Endometrial microvascular endothelial cells (primary cell): ENCODE results near the gene RYR3. TPM values are rescaled to one million over a fixed set of nuclear protein-coding genes. Genes with fewer than 3 reads are reported as not detected.
"Not testable (repeated sequence)": the region's sequence is repeated elsewhere in the genome, so short reads cannot be mapped to it uniquely, and the experiment has no call there.

ENCODE experiments used
- in situ Hi-C: cut with HindIII; loops from 2 replicates; pipeline ENCODE4 v1.10.0; 2017; ENCODE audit warnings: low sequenced_read_pairs, low pct_unique_long_range_greater_than_20kb; ENCODE audit errors: inconsistent ontology term
- total RNA-seq: library from RNA; depleted of rRNA; stranded (reverse); fragments of >200 nt; gene quantifications from one replicate; pipeline ENCODE4 v1.2.3, GENCODE V29; 2015; ENCODE audit errors: inconsistent ontology term

Gene RYR3
- total RNA-seq, 1 donor from 2014 or later = not detected

DNA sequence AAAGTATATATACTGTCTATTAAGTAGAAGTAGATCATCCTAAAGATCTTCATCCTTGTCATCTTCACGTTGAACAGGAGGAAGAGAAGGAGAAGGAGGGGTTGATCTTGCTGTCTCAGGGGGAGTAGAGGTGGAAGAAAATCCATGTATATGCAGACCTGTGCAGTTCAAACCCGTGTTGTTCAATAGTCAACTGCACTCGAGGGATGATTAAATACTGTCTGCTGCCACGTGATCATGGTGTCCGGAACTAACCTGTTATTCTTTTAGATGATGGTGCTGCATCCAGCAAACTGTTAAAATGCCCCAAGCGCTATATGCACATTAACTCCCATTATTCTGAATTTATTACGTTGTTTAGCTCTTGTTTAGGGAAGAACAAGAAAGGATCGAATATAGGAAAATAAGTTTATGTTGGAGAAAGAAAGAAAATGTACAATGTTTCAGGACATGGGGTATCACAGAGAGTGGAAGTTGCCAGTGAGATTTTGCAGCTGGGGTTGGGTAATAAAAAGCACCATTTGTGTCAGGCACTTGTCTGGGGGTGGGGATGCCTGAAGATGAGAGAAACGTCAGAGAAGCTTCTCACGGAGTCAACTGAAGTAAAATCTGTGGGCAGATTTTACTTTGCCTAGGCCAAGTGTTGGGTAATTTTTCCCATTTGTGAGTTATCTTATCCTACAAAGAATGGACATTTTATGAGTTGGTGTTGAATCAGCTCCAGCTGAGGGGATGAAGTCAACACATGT lies 229.2 kb downstream of the RYR3 start:
- in situ Hi-C loops = no loop called here

DNA sequence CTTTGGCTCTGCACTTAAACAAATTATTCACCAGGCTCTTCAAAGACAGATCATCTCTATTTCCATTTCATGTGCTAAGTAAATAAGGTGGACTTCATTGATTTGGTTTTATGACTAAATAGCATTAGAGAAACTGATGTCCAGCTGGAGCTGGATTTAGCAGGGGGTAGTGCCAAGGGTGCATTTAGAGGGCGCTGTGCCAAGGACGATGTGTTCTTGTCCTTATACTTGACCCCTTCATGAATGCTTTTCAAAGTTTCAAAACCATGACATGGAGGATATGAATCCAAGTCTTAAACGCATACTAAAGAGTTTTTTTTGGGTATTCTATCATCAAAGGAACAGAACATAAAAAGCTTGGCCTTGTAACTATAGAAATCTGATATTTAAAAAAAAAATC lies 233.2 kb downstream of the RYR3 start:
- in situ Hi-C loops = no loop called here

DNA sequence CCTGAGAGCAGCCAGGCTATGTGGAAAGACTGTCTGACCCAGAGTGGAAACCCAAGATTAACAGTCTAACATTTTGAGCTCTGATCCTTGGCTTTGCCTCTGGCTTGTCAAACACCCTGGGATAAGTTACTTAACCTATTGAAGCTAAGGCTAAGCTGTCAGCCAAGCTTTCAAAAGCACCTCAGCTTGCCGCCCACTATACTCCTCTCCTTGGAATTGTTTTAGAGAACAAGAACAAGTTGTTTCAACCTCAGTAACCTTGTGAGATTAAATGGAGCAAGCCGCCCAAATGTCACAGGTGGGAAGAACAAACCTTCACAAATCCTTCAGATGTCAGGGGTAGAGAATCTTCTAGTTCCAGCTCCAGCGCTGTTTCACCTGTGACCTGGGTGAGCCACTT lies 235.1 kb downstream of the RYR3 start:
- in situ Hi-C loops = no loop called here

DNA sequence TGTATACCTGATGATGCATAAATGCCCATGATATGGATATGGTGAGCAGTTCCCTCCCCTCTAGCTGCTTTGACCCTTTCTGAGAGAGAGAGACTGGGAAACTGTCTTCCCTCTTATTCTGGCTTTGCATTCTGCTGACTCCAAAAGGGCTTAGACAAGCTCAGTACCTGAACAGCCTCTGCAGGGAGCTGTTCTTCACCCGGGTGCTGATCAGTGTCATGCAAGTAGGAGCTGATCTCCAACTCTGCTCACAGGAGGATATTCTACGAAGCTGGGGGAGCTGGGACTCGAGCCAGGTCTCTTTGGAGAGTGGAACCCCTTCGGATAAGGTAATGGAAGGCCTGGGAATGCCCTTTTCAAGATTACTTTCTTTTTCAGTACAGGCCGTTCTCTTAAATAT lies 237.1 kb downstream of the RYR3 start:
- in situ Hi-C loops = no loop called here

DNA sequence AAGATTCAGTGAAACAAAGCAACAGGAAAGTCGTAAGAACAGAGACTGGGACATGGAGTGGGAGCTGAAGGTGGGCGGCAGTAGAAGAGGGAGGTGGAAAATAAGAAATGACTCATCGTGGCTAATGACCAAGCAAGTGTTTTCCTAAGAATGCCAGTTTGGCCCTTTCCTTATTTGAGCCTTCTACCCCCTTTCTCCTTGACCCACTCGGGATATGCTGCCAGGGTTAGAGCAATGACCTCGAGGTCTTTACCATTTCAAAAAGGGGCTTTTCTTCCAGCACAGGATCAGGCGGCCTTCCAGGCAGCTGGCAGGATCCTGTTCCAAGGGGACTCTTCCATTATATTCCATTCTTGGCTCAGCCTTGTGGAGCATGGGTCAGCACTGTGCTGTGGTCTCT lies 241.1 kb downstream of the RYR3 start:
- in situ Hi-C loops = no loop called here

DNA sequence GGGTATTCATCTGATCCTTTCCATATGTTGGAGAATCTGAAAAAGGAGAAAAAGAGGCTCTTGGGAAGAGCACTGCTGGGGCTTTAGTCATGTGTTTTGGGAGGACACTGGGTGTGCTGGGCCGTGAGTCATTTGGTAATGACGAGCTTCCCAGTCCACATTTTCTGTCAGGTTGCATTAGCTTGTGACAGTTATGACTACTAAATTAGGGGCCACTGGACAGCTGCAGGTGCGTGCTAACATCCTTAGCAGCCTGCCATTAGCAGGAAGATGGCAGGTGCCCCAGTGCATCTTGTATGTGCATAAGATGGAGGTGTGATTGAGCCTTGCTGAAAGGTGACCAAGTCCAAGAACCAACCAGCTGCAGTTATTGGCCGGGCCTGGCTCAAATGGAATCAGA lies 242.4 kb downstream of the RYR3 start:
- in situ Hi-C loops = no loop called here

DNA sequence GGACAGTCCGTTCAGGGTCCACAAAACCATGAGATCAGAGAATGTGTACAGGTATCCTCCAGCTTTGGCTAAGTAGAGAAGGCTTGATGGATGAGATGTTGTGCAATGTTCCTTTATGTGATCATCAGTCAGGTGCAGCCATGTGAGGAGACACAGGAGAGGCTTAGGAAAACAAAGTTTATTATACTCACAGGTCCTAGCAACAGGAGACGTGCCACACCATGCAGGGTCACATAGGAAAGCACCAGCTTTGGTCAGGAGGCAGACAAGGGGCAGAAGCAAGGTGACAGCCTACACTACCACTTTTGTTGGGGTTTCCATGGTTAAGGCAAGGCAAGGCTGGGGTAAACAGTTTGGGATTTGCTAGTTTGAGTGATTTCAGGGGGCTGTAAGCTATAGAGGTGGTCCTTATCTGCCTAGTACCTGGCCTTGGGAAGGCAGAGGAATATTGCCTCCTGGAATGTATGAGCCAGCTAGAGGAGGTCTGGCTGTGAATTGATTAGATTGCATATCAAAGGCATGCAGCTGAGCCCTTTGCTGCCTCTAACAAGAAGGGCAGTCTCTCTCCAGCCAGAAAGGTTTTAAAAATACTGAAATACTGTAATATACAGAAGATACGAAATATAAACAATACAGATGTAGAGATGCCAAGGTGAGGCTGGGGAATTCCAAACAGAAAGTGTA lies 248.6 kb downstream of the RYR3 start:
- in situ Hi-C loops = no loop called here

DNA sequence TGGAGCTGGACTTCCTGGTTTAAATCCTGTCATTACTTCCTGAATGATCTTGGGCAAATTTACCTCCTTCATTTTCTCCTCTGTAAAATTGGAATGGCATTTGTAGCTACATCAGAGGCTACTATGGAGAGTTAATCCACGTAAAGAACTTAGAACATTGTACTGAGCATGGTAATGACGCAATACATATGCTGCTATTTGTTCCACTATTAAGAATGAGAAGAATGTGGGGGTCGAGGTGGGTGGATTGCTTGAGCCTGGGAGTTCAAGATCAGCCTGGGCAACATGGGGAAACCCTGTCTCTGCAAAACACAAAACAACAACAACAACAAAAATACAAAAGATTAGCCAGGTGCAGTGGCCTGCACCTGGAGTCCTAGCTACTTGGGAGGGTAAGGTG lies 250.6 kb downstream of the RYR3 start:
- in situ Hi-C loops = no loop called here

DNA sequence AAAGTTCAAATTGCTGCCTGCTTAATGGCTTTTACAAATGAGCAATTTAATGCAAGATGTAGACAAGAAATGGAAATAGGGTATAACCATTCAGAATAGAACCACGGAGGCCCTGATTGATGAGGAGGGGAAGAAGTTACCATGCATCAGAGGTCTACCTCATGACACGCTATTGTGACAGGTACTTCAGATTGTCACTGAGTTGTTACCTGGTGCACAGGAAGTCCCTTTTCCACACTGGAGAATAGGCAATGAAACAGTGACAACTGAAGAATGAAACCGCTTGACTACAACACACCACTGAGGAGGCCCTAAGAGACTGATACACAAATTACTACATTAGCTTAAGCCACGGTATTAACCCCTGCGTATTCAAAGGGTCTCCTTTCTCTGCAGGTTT lies 251.2 kb downstream of the RYR3 start:
- in situ Hi-C loops = no loop called here

DNA sequence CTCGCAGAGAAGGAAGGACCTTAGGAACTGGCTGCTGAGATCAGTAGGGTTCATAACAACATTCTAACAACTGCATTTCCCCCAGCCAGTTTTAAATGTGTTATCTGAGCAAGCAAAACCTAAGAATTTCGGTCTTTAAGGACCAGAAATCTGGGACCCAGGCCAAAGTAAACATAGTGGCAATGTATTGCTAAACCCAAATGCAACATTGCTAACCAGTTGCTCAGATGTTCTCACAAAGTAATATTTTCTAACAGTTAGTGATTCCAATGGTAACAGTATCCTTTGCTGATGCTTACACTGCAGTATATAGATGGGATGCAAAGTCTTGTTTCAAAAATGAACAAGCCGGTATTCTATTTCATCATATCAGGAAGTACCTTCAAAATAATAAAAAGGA lies 254.3 kb downstream of the RYR3 start:
- in situ Hi-C loops = no loop called here

DNA sequence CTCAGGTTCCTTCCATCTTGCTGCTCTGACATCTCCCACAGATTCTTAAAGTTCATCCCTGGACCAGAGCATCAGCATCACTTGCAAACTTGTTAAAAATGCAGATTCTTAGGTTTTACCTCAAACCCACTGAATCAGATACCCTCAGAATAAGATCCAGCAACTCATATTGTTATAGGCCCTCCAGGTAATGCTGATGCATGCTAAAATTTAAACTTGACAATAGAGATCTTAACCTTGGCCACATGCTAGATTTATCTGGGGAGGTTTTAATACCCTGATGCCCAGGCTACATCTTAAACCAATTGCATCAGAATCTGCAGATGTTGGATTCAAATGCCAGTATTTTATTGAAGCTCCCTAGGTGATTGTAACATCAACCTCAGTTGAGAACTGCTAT lies 256.9 kb downstream of the RYR3 start:
- in situ Hi-C loops = no loop called here

DNA sequence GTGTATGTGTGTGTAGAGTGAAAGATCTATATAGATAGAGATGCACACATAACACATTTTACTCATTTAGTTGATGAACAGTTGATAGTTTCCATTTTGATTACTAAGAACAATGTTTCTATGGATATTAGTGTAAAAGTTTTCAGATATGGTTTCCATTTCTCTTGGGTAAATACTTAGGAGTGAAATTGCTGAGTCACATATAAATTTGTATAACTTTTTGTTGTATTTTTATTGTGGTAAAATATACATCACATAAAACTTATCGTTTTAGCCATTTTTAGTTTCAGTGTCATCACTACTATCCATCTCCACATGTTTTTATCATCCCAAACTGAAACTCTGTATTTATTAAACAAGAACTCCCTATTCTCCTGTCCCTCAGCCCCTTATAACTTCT lies 258.3 kb downstream of the RYR3 start:
- in situ Hi-C loops = no loop called here

DNA sequence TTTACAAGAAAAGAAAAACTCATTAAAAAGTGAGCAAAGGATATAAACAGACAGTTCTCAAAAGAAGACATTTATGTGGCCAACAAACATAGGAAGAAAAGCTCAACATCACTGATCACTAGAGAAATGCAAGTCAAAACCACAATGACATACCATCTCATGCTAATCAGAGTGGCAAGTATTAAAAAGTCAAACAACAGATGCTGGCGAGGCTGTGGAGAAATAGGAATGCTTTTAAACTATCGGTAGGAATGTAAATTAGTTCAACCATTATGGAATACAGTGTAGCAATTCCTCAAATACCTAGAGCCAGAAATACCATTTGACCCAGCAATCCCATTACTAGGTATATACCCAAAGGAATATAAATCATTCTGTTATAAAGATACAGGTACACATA lies 267.1 kb downstream of the RYR3 start:
- in situ Hi-C loops = not testable (repeated sequence)

DNA sequence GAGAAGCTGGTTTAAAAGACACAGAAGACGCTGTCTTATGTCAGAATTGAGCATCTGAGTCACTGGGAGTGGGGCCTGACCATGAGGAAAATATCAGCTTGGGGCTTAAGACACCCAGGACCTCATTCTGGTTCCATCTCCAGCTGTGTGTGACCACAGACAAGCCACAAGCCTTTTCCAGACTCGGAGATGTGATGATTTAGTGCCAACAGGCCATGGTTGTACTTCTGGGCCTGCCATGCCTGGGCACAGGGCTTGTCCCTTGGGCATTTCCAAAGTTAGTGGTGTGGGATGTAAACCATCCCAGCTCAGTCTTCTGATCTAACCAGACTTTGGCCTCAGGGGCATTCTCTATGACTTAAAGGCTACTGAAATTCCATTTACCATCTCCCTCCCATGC lies 269.8 kb downstream of the RYR3 start:
- in situ Hi-C loops = no loop called here

DNA sequence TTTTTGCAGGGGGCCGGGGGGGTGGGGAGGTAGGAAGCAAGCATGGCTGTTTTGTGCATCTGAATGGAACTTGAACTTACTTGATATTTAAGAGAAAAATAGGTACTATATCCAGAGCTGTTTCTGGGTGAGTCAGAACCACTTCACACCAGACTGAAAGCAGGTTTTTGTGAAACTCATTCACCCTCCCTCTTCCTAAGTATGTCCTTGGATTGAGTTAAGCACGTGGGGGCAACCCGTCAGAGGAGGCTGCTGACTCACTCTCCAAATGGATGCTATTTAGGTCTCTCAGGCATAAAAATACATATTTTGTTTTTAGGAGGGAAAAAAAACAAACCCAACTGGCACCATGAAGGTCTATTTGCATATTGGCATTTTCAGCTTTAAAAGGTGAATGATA lies 270.3 kb downstream of the RYR3 start:
- in situ Hi-C loops = no loop called here

DNA sequence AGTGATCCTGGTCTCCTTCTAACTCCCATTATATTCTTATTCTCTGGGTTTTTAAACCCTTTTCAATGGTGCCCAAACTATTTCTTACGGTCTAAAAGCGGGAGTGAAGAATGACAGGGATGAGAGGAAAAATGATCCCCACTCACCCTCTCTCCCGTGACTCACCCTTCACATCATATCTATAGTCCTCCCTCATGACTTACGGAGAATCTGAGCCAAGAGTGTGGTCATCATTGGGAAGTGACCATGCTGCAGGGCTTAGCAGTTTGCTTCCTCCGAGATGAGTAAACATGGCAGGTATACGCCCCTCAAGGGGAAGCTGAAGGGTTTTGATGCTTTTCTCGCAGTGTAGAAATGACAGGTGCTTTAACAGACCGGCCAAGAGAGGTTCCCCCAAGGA lies 274.0 kb downstream of the RYR3 start:
- in situ Hi-C loops = no loop called here

DNA sequence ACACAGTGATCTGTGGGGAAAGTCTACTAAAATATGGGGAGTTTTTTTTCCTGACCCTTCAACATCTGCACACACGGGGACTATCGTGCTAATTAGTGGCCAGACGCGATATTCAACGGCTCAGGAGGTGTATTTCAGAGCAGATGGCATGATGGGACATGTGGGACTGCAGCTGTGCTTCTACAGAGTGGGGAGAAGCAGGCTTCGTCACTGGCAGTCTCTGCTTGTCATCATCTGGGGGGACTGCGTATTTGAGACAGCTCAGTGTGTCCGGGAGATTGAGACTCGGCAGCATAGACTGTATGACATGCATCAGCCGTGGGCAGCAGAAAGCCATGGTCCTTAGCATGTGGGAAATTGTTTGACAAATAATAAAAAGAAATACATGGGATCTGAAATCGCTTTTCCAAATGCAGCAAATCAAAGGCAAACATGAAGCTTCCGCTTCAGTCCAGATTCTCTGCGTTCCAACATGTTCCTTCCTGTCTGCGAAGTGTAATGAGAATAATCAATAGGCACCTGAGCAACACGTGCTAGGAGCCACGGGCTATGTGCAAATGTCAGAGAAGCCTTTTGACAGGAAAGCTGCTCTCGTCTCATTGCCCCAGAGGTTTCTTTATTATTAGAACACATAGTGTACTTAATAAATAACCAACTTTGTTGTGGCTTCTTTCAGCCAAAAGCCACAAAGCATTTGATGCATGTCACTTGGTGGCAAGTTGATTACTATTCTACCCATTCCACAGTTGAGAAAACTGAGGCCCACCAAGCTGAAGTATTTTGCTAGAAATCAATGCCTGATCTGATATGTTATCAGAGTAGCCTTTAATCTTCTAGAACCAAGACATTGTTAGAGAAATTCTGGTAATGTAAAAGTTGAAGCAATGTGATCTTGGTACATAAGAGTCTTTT lies 276.3 kb downstream of the RYR3 start:
- in situ Hi-C loops = no loop called here

DNA sequence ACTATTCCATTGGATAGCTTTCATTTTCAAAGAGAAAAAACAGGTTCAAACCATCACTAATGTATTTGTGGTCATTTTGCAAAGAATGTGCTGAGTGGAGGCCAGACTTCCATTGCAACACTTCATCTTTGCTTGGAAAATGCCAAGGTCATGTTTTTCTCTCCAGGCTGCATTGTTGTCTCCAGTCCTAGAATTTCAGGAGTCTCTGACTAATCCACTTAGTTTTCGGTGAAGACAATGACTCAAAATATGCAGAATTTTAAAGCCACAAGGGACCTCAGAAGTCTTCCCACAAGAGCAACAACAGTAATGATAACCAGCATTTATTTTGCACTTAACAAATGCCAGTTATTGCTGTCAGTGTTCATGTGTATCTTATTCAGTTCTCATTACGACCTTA lies 277.0 kb downstream of the RYR3 start:
- in situ Hi-C loops = no loop called here

DNA sequence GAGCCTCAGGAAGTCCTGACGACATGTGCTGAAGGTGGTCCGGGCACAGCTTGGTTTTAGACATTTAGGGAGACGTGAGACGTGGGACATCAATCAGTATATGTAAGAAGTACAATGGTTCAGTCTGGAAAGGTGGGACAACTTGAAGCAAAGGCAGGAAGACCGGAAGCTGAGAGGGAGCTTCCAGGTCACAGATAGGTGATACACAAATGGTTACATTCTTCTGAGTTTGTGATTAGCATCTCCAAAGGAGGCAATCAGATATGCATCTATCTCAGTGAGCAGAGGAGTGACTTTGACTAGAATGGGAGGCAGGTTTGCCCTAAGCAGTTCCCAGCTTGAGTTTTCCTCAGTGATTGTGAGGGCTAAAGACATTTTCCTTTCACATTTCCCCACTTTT lies 282.1 kb downstream of the RYR3 start:
- in situ Hi-C loops = no loop called here

DNA sequence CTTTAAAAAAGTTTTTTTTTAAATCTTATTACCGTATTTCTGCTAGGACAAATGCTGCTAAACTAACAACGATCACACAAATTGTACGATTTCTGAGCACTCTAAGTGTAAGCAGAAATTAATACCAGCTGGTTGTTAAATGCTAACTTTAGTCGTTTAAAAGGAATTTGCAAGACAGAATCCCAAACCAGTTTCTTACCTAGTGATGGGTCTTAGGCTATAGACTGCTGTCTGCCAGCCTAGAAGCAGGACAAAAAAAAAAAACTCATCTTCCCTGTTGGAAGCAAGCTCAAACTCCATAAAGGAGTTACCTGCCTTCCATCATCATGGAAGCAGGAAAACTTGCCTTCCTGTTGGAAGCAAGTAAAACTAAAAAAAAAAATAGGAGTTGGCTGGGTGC lies 287.6 kb downstream of the RYR3 start:
- in situ Hi-C loops = not testable (repeated sequence)
